ENCODE data around the gene STAC3.
A peak's percentile ranks its signal among the peaks of the same experiment; 100 is the strongest.
"Not testable (repeated sequence)": the region's sequence is repeated elsewhere in the genome, so short reads cannot be mapped to it uniquely, and the experiment has no call there.

STAC3 gene

GRCh38 chr12:57250956-57251355 is at the start of gene STAC3:
Gene STAC3, minus strand, starts transcription at chr12:57251187. Its CDS starts 1,551 bp downstream, at chr12:57249636.
- Histone ChIP-seq H3K36me3 (replicated peaks) (peaks cover 9% of the 10 kb centered on the region; the same call in 1 of the 2 replicates), H3K4me3 (no peak within 1 kb of the TSS), H3K4me1 (no peaks in the 10 kb centered on the region), H3K9me3 (no peaks in the 10 kb centered on the region), H3K27me3 (ENCODE audit: low read depth) (no peaks in the 10 kb centered on the region)
- DNase-seq (ENCODE audit: low spot score in 2 of 2): no peak
- in situ Hi-C loops (cut with MboI; ENCODE audit: low sequenced_read_pairs): no loop called here

- no peaks in the 10 kb centered on the region for H3K4me1 ChIP-seq
- no peak for DNase-seq (ENCODE audit: low spot score in 2 of 2)
- in situ Hi-C loops (cut with MboI; ENCODE audit: low sequenced_read_pairs): no loop called here
- H3K9me3 ChIP-seq: no peaks in the 10 kb centered on the region
- H3K27me3 ChIP-seq (ENCODE audit: low read depth): no peaks in the 10 kb centered on the region
- no peak overlapping the region for H3K4me3 ChIP-seq
- H3K36me3 ChIP-seq (replicated peaks): peaks cover 16% of the 10 kb centered on the region
Observed at GRCh38 chr12:57299514-57300016, 48.6 kb upstream of the STAC3 start.

GRCh38 chr12:57296291-57296690 is 45.3 kb upstream of the STAC3 start:
- H3K36me3 ChIP-seq (replicated peaks): peaks cover 20% of the 10 kb centered on the region
- in situ Hi-C loops (cut with MboI; ENCODE audit: low sequenced_read_pairs): no loop called here

GRCh38 chr12:57282073-57282472 is 31.1 kb upstream of the STAC3 start:
- H3K9me3 ChIP-seq; in situ Hi-C loops (cut with MboI; ENCODE audit: low sequenced_read_pairs); H3K4me1 ChIP-seq; H3K4me3 ChIP-seq; H3K27me3 ChIP-seq (ENCODE audit: low read depth); DNase-seq (ENCODE audit: low spot score in 2 of 2): not testable (repeated sequence)
- peaks cover 41% of the 10 kb centered on the region for H3K36me3 ChIP-seq (replicated peaks)

More at GRCh38 chr12:57296291-57296690, 45.3 kb upstream of the STAC3 start:
- H3K27me3 ChIP-seq (ENCODE audit: low read depth): no peaks in the 10 kb centered on the region
- no peaks in the 10 kb centered on the region for H3K4me1 ChIP-seq
- H3K9me3 ChIP-seq: no peaks in the 10 kb centered on the region
- DNase-seq (ENCODE audit: low spot score in 2 of 2): no peak
- H3K4me3 ChIP-seq: no peak overlapping the region

GRCh38 chr12:57280211-57281062 is 29.4 kb upstream of the STAC3 start:
- in situ Hi-C loops (cut with MboI; ENCODE audit: low sequenced_read_pairs): no loop called here
- no peak for DNase-seq (ENCODE audit: low spot score in 2 of 2)
- peaks cover 35% of the 10 kb centered on the region for H3K36me3 ChIP-seq (replicated peaks)
- no peaks in the 10 kb centered on the region for H3K4me1 ChIP-seq
- H3K27me3 ChIP-seq (ENCODE audit: low read depth): no peaks in the 10 kb centered on the region
- no peaks in the 10 kb centered on the region; the same call in 1 of the 2 replicates for H3K9me3 ChIP-seq
- H3K4me3 ChIP-seq: no peak overlapping the region

- in situ Hi-C loops (cut with MboI; ENCODE audit: low sequenced_read_pairs): no loop called here
- Histone ChIP-seq H3K27me3 (ENCODE audit: low read depth) (no peaks in the 10 kb centered on the region), H3K36me3 (replicated peaks) (peaks cover 41% of the 10 kb centered on the region), H3K4me3 (no peak overlapping the region), H3K4me1 (no peaks in the 10 kb centered on the region), H3K9me3 (no peaks in the 10 kb centered on the region; the same call in 1 of the 2 replicates)
- no peak for DNase-seq (ENCODE audit: low spot score in 2 of 2)
Observed at GRCh38 chr12:57278465-57279381, 27.7 kb upstream of the STAC3 start.

GRCh38 chr12:57276935-57277563 is 26.1 kb upstream of the STAC3 start:
- in situ Hi-C loops (cut with MboI; ENCODE audit: low sequenced_read_pairs): no loop called here
- DNase-seq (ENCODE audit: low spot score in 2 of 2): peak in 1 of 2 experiments; percentile 56
- Histone ChIP-seq H3K4me3 (no peak overlapping the region), H3K27me3 (ENCODE audit: low read depth) (no peaks in the 10 kb centered on the region), H3K9me3 (no peaks in the 10 kb centered on the region), H3K36me3 (replicated peaks) (peaks cover 34% of the 10 kb centered on the region), H3K4me1 (no peaks in the 10 kb centered on the region)

- H3K27me3 ChIP-seq (ENCODE audit: low read depth); H3K4me1 ChIP-seq; DNase-seq (ENCODE audit: low spot score in 2 of 2); H3K4me3 ChIP-seq; H3K9me3 ChIP-seq; in situ Hi-C loops (cut with MboI; ENCODE audit: low sequenced_read_pairs): not testable (repeated sequence)
- H3K36me3 ChIP-seq (replicated peaks): peaks cover 32% of the 10 kb centered on the region
Observed at GRCh38 chr12:57276233-57276632, 25.2 kb upstream of the STAC3 start.

- no peak for DNase-seq (ENCODE audit: low spot score in 2 of 2)
- H3K27me3 ChIP-seq (ENCODE audit: low read depth): no peaks in the 10 kb centered on the region
- H3K4me1 ChIP-seq: no peaks in the 10 kb centered on the region
- H3K36me3 ChIP-seq (replicated peaks): peaks cover 34% of the 10 kb centered on the region
- no peak overlapping the region for H3K4me3 ChIP-seq
- no peaks in the 10 kb centered on the region for H3K9me3 ChIP-seq
- in situ Hi-C loops (cut with MboI; ENCODE audit: low sequenced_read_pairs): no loop called here
Observed at GRCh38 chr12:57273516-57273915, 22.5 kb upstream of the STAC3 start.

GRCh38 chr12:57272337-57273151 is 21.6 kb upstream of the STAC3 start:
- no peaks in the 10 kb centered on the region for H3K27me3 ChIP-seq (ENCODE audit: low read depth)
- H3K36me3 ChIP-seq (replicated peaks): peaks cover 39% of the 10 kb centered on the region
- no peaks in the 10 kb centered on the region for H3K9me3 ChIP-seq
- H3K4me1 ChIP-seq: no peaks in the 10 kb centered on the region
- no peak overlapping the region for H3K4me3 ChIP-seq
- DNase-seq (ENCODE audit: low spot score in 2 of 2): no peak
- in situ Hi-C loops (cut with MboI; ENCODE audit: low sequenced_read_pairs): no loop called here

- Histone ChIP-seq H3K9me3 (no peaks in the 10 kb centered on the region), H3K4me3 (no peak overlapping the region), H3K27me3 (ENCODE audit: low read depth) (no peaks in the 10 kb centered on the region), H3K4me1 (no peaks in the 10 kb centered on the region), H3K36me3 (replicated peaks) (peaks cover 35% of the 10 kb centered on the region)
- no peak for DNase-seq (ENCODE audit: low spot score in 2 of 2)
- in situ Hi-C loops (cut with MboI; ENCODE audit: low sequenced_read_pairs): no loop called here
Observed at GRCh38 chr12:57270966-57271470, 20.0 kb upstream of the STAC3 start.

- Histone ChIP-seq H3K4me1 (no peaks in the 10 kb centered on the region), H3K27me3 (ENCODE audit: low read depth) (no peaks in the 10 kb centered on the region), H3K4me3 (no peak overlapping the region), H3K9me3 (no peaks in the 10 kb centered on the region), H3K36me3 (replicated peaks) (peaks cover 28% of the 10 kb centered on the region)
- no peak for DNase-seq (ENCODE audit: low spot score in 2 of 2)
- in situ Hi-C loops (cut with MboI; ENCODE audit: low sequenced_read_pairs): no loop called here
Observed at GRCh38 chr12:57268264-57268663, 17.3 kb upstream of the STAC3 start.
